WERI-Rb-1 (cell line): ENCODE measurements around the gene OSGIN1.

Experiments
- DNase-seq: peaks from one replicate; pipeline ENCODE4 v3.0.0-alpha.2; 2020
- H3K27ac ChIP-seq: fragments of 250-450 bp; sonication (Bioruptor Pico); 2 replicates; pipeline ENCODE4 v1.5.1; 2020; ENCODE audit warnings: mild to moderate bottlenecking, moderate library complexity
- H3K27me3 ChIP-seq: fragments of 250-450 bp; sonication (Bioruptor Pico); 2 replicates; pipeline ENCODE4 v1.5.1; 2021; ENCODE audit warnings: mild to moderate bottlenecking, low read depth, moderate library complexity; ENCODE audit not compliant: insufficient read depth, severe bottlenecking
- H3K36me3 ChIP-seq: fragments of 250-450 bp; sonication (Bioruptor Pico); 2 replicates; pipeline ENCODE4 v1.5.1; 2020; ENCODE audit warnings: mild to moderate bottlenecking, moderate library complexity
- H3K4me3 ChIP-seq: 2 replicates; pipeline ENCODE4 v1.5.1; 2011; ENCODE audit warnings: low read depth, mild to moderate bottlenecking, control low read depth, low read length
- H3K9me3 ChIP-seq: fragments of 250-450 bp; sonication (Bioruptor Pico); 2 replicates; pipeline ENCODE4 v1.5.1; 2021; ENCODE audit warnings: mild to moderate bottlenecking, moderate library complexity; ENCODE audit not compliant: severe bottlenecking
- CTCF ChIP-seq: IDR thresholded peaks from 2 replicates; pipeline ENCODE4 v1.5.1; 2011; ENCODE audit warnings: low read depth, mild to moderate bottlenecking, control low read depth, inconsistent platforms, low read length

OSGIN1 gene

DNA sequence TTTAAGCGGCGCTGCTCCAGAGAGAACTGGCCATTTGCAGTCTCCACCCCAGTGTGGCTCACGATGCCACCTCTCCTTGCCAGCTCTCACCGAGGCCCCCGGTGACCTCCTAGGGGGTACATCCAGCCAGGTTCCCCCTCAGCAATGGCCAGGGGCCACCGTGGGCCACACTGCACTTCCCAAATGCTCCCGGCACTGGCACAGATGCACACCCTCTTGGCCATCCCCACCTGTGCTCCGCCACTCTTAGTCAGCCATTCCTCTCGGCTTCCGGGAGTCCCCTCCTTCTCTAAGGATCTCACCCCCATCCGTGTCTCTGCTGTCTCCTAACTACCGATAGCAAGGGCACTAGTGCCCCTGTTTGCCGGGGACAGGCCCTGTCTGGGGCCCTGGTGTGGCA is 28.4 kb upstream of the OSGIN1 start:
- Histone ChIP-seq H3K36me3 (no peaks in the 10 kb centered on the region), H3K27me3 (no peaks in the 10 kb centered on the region), H3K9me3 (no peaks in the 10 kb centered on the region), H3K4me3 (no peak overlapping the region), H3K27ac (no peak overlapping the region)
- no peak for TF ChIP-seq CTCF
- DNase-seq: no peak

- DNase-seq: no peak
- H3K27me3 ChIP-seq: no peaks in the 10 kb centered on the region
- no peak for TF ChIP-seq CTCF
- H3K4me3 ChIP-seq: no peak overlapping the region
- no peaks in the 10 kb centered on the region for H3K36me3 ChIP-seq
- no peaks in the 10 kb centered on the region for H3K9me3 ChIP-seq
- no peak overlapping the region for H3K27ac ChIP-seq
Measured at GRCh38 chr16:83925095-83925905, 27.7 kb upstream of the OSGIN1 start.

DNA sequence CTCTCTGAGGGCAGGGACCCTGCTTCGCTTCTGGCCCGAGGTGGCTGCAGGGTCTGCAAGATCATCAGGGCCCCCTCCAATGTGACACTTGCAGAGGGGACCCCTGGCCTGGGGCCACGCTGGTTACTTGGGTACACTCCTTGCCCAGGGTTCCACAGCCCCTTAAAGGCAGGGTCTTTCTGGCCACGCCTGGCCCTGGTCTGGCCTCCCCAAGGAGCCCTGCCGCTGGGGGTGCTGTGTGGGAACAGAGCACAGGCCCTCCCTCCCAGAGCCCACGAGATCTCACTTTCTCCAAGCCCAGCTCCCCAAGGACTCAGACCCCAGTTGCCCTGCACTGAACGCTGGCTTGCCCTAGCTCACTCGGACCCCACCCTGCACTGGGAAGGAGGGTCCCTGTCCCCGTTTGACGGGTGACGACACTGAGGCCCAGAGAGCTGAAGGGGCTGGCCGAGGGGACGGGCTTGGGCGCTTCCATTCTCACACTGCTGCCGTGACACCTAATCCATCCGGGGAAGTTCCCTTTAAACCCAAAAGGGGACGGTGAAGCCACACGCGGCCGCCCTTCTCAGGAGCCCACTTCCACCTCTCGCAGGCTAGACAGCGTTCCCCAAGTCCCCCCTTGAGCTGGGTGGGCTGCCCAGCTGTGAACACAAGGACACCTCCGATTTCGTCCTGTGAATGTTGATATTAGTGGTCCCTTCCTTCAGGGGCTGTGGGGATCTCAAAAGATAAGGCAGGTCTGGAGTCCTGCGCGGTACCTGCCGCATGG is 26.9 kb upstream of the OSGIN1 start:
- TF ChIP-seq CTCF: no peak
- no peak overlapping the region for H3K4me3 ChIP-seq

GRCh38 chr16:83926726-83927397 is 26.2 kb upstream of the OSGIN1 start:
- Histone ChIP-seq H3K27ac (no peak overlapping the region), H3K9me3 (no peaks in the 10 kb centered on the region), H3K36me3 (no peaks in the 10 kb centered on the region), H3K27me3 (no peaks in the 10 kb centered on the region), H3K4me3 (peak overlapping the region; percentile 29)
- peak; percentile 65 for DNase-seq
- TF ChIP-seq CTCF: peak; percentile 82

More for the DNA sequence above, 26.9 kb upstream of the OSGIN1 start:
- Histone ChIP-seq H3K9me3 (no peaks in the 10 kb centered on the region), H3K27me3 (no peaks in the 10 kb centered on the region), H3K36me3 (no peaks in the 10 kb centered on the region), H3K27ac (no peak overlapping the region)
- DNase-seq: no peak

DNA sequence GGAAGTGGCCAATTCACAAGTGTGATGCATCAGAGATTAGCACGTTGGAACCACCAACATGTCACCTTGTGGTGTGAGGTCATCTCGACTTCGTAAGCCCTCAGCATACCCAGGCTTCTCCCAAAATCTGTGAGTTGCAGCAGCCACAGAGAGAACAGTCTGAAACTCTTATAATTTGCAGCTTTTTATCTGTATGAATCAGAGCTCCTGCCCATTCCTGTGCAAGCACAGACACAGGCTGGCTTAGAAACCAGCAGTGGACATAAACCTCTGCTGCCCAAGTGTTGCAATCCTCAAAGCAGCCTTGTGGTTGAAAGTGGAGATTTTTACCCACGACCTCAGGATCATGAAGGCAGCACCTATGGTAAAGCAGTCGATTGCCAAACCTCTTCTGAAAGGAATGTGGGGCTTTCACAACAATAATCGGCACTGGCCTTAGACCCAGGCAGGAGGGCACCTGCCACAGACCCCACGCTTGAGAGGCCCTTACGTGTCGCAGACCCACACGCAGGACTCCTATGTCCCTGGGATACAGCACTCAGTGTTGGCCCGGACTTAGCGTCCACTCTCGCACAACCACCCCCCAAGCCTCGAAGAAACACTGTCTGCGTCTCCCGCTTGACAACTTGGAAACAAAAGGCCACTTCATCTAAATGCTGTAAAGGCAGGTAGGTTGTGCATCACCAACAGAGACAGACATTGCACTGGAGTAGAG is 24.5 kb upstream of the OSGIN1 start:
- no peaks in the 10 kb centered on the region for H3K9me3 ChIP-seq
- no peak for DNase-seq
- H3K27ac ChIP-seq: no peak overlapping the region
- TF ChIP-seq CTCF: no peak
- no peaks in the 10 kb centered on the region for H3K36me3 ChIP-seq
- H3K27me3 ChIP-seq: no peaks in the 10 kb centered on the region
- no peak overlapping the region for H3K4me3 ChIP-seq
